HepG2 (cell line): ENCODE data around the gene GLRX5.

Experiments
- NAIF1 ChIP-seq: sonication (generic); formaldehyde crosslinking; IDR thresholded peaks from 2 replicates; pipeline ENCODE4 v1.5.0; 2020; ENCODE audit warnings: mild to moderate bottlenecking, missing genetic modification reagents, borderline replicate concordance
- PLSCR1 ChIP-seq: sonication (generic); formaldehyde crosslinking; IDR thresholded peaks from 2 replicates; pipeline ENCODE4 v1.5.0; 2020; ENCODE audit warnings: missing genetic modification reagents, mild to moderate bottlenecking, borderline replicate concordance
- SIN3A ChIP-seq: IDR thresholded peaks from 2 replicates; pipeline ENCODE4 v1.6.1; 2011; ENCODE audit warnings: low read depth, mild to moderate bottlenecking, control low read depth, low read length, borderline replicate concordance
- ZNF773 ChIP-seq: sonication (generic); formaldehyde crosslinking; IDR thresholded peaks from 2 replicates; pipeline ENCODE4 v1.4.0; 2020; ENCODE audit warnings: missing genetic modification reagents, borderline replicate concordance
- TF ChIP-seq, protein P1 (sequence below): sonication (generic); formaldehyde crosslinking; IDR thresholded peaks from 2 replicates; pipeline ENCODE4 v1.4.0; 2020; ENCODE audit warnings: missing genetic modification reagents

GRCh38 chr14:95490727-95491451 lies 44.0 kb upstream of the GLRX5 start:
- no peak for TF ChIP-seq NAIF1 (CRISPR knock-in tag)
- TF ChIP-seq PLSCR1, result no peak
- TF ChIP-seq SIN3A, result no peak
- TF ChIP-seq, protein P1, sequence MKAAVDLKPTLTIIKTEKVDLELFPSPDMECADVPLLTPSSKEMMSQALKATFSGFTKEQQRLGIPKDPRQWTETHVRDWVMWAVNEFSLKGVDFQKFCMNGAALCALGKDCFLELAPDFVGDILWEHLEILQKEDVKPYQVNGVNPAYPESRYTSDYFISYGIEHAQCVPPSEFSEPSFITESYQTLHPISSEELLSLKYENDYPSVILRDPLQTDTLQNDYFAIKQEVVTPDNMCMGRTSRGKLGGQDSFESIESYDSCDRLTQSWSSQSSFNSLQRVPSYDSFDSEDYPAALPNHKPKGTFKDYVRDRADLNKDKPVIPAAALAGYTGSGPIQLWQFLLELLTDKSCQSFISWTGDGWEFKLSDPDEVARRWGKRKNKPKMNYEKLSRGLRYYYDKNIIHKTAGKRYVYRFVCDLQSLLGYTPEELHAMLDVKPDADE (CRISPR knock-in tag), result no peak
- no peak for TF ChIP-seq ZNF773 (CRISPR knock-in tag)
